Endometrial microvascular endothelial cells (primary cell): Measurements from ENCODE around the gene MATN1. TPM values are rescaled to one million over a fixed set of nuclear protein-coding genes. Genes with fewer than 3 reads are reported as not detected.
"Not testable (repeated sequence)": the region's sequence is repeated elsewhere in the genome, so short reads cannot be mapped to it uniquely, and the experiment has no call there.

Experiments used
- in situ Hi-C: cut with HindIII; loops from 2 replicates; pipeline ENCODE4 v1.10.0; 2017; ENCODE audit warnings: low sequenced_read_pairs, low pct_unique_long_range_greater_than_20kb; ENCODE audit errors: inconsistent ontology term
- total RNA-seq: library from RNA; depleted of rRNA; stranded (reverse); fragments of >200 nt; gene quantifications from one replicate; pipeline ENCODE4 v1.2.3, GENCODE V29; 2015; ENCODE audit errors: inconsistent ontology term

MATN1 gene
- total RNA-seq, result not detected

- in situ Hi-C loops, result no loop called here
Measured at GRCh38 chr1:30723331-30723755, at the start of gene MATN1. TSS of gene MATN1 (minus strand) at chr1:30723585. CDS start at chr1:30723551, 34 bp downstream.

- in situ Hi-C loops, result no loop called here
Measured at GRCh38 chr1:30771005-30771404, 47.6 kb upstream of the MATN1 start.

- in situ Hi-C loops, result no loop called here
Measured at GRCh38 chr1:30770150-30770549, 46.8 kb upstream of the MATN1 start.

- in situ Hi-C loops, result no loop called here
Measured at GRCh38 chr1:30768830-30769718, 45.7 kb upstream of the MATN1 start.

- in situ Hi-C loops, result no loop called here
Measured at GRCh38 chr1:30768159-30768829, 44.9 kb upstream of the MATN1 start.

GRCh38 chr1:30766948-30767347 is 43.6 kb upstream of the MATN1 start:
- in situ Hi-C loops, result not testable (repeated sequence)

GRCh38 chr1:30765556-30766434 is 42.4 kb upstream of the MATN1 start:
- in situ Hi-C loops, result no loop called here

- in situ Hi-C loops, result no loop called here
Measured at GRCh38 chr1:30764939-30765555, 41.7 kb upstream of the MATN1 start.

GRCh38 chr1:30764396-30764795 is 41.0 kb upstream of the MATN1 start:
- in situ Hi-C loops, result no loop called here

- in situ Hi-C loops, result no loop called here
Measured at GRCh38 chr1:30763651-30764248, 40.4 kb upstream of the MATN1 start.

- in situ Hi-C loops, result no loop called here
Measured at GRCh38 chr1:30762930-30763650, 39.7 kb upstream of the MATN1 start.

- in situ Hi-C loops, result no loop called here
Measured at GRCh38 chr1:30762152-30762929, 39.0 kb upstream of the MATN1 start.

GRCh38 chr1:30761381-30762151 is 38.2 kb upstream of the MATN1 start:
- in situ Hi-C loops, result no loop called here

GRCh38 chr1:30760596-30761324 is 37.4 kb upstream of the MATN1 start:
- in situ Hi-C loops, result no loop called here

- in situ Hi-C loops, result no loop called here
Measured at GRCh38 chr1:30759718-30760281, 36.4 kb upstream of the MATN1 start.
